HG03442 (cell line): ENCODE measurements around the gene PHACTR1.

Source experiments
- ATAC-seq: cut with Tn5 transposase; IDR thresholded peaks from one replicate; pipeline ENCODE4 v1.9.1; 2021; ENCODE audit warnings: mild to moderate bottlenecking, moderate library complexity; ENCODE audit not compliant: unreplicated experiment

PHACTR1 gene

GRCh38 chr6:12892151-12892550, 175.6 kb downstream of the PHACTR1 start:
- no peak for ATAC-seq

DNA sequence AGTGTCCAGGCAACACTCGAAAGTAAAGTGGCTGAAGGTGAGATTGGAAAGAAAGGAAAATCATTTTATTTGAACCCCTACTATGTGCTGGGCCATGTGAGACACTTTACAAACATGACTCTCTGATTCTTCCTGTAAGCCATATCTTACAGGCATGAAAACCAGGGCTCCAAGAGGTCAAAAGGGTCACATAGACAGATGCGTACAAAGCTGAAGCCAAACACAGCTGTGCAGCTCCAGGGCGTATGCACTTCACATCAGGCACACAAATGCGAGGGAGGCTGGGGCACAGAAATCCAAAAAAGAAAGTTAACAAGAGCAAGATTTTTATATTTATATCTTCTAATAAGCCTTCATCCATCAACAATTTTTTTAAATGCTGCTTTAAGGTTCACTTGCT, 176.5 kb downstream of the PHACTR1 start:
- no peak for ATAC-seq

GRCh38 chr6:12895721-12896120, 179.2 kb downstream of the PHACTR1 start:
- ATAC-seq, result no peak

DNA sequence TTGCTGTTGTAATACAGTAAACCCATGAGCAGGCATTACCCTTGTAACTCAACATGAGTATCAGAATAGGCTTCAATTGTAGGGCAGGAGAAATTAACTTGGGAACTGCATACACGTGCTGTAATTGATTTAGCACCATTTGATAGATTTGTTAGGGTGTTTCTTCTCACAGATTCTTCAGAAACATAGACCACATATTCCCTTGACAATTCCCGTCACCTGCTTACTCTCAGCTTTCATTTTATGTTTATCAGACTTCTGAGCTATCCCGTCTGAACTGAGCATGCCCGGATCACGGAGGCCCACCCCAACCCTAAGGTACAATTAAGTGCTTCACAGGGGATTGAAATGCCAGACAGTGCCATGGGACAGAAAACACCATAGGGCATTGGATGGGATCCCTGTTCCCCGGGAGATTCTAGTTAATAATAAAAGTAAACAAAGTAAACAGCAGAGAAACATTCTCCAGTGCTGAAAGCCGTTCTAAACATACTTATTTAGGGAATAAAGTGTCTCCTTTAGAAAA, 179.7 kb downstream of the PHACTR1 start:
- no peak for ATAC-seq

DNA sequence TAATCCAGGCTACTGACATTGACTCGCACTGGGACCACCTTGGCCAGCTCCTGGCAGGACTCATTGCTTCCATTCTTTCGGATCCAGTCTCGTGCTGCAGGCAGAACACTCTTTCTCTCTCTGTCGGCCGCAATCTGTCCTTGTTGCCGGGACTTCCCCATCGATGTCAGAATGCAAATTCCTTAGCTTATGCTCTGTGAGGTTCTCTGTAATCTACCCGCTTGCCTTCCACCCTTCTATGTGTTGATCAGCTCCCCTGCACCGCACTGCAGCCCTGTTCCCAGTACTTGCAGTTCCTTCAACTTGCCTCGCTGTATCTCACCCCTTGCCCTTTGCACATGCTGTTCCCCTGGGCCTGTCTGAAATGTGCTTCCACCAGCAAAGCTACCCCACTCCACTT, 182.0 kb downstream of the PHACTR1 start:
- no peak for ATAC-seq

GRCh38 chr6:12899046-12899833, 182.7 kb downstream of the PHACTR1 start:
- ATAC-seq, result no peak

DNA sequence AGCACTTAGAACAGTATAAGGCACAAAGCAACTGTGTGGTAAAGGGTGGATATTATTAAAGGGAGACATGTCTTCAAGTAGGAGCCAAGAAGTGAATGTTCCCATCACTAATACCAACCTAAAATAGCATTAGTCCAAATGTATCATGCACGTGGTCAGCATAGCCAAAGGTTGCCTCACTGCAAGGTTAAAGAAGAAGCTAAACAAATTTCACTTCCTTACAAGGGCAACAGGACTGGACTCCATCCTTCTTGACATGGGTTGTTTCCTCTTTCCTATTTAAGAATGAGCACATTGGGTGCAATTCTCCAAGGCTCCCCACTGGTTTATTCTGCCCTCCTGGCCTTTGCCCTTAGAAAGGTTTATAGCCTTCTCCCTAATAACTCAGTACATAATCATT, 186.7 kb downstream of the PHACTR1 start:
- no peak for ATAC-seq

DNA sequence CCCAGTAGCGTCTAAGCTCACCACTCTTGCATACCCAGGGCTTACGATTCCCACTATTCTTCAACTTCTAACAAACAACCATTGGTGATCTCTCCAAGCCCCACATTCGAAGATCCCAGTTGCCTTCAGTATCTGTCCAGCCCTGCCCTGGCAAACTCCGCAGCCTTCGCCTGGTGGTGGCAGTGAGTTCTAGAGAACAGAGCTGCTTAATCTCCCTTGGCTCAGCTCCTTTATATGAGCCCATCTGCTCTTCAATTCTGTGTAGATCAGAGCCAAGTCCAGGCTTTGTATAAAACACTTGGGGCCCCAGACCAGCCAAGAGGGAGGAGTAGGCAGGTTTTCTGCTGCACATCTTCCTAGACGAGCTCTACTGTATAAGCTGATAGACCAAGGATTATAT, 193.3 kb downstream of the PHACTR1 start:
- no peak for ATAC-seq

DNA sequence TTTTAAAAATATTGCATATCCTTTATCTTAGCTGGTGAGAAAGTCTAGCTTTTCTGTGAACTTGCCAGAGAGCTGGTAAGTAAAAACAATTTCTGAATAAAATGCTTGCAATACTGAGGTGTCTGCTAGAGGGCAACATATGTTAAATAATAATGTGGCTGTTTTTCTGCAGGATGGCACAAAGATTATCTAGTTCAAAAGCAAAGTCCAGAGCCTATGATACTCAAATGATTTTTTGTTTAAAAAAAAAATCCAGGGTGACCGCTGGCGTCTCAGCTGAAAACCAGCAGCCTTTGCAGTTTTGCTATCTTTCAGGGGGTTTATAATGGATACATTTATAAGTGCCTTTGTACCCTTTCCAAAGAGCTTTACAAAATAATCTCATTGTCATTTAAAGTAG, 194.9 kb downstream of the PHACTR1 start:
- ATAC-seq, result no peak

- no peak for ATAC-seq
Observed at GRCh38 chr6:12913201-12913600, 196.6 kb downstream of the PHACTR1 start.

- ATAC-seq, result no peak
Observed at GRCh38 chr6:12916006-12916405, 199.4 kb downstream of the PHACTR1 start.

GRCh38 chr6:12916420-12917136, 200.0 kb downstream of the PHACTR1 start:
- ATAC-seq, result no peak

GRCh38 chr6:12921467-12921866, 204.9 kb downstream of the PHACTR1 start:
- no peak for ATAC-seq

DNA sequence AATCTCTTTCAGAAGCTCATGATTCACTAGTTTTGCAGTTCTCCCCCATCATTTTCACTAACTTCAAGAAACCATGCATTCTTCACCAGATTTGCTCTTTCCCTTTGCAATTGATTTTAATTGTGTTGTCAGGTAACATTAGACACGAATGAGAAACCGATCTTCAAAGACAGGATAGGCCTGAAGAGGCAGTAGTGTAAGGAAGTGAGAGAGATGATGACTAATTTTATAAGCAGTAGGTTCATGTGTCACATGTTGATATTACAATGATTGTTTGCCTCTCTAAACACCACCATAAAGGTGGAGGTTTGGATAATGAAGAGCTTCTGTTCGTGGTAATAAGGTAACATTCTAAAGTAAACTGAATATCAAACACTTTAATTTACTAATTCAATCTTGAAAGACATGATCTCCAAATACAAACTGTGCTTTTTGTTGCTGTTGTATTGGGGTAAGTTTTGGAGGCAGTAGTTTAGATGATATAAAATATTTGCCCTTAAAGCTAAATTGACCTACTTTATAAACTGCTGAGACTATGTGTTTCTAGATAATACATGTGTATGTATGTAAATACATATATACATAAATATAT, 207.2 kb downstream of the PHACTR1 start:
- ATAC-seq, result no peak

DNA sequence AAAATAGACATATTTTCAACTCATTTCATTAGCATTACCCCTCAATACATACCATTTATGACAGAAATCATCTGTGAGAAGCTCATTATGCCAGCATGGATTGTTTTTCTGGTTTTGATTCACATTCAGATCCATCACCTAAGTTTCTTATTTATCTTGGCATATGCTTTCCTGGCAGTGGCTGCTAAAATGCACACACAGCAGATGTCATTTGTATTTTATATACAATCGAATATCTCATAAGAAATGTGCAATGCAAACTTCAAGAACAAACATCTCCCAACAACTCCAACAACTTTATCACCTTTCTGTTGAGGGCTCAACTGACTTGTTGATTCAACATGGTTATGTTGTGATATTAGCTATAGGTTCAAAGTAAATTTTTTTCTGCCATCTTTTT, 208.3 kb downstream of the PHACTR1 start:
- no peak for ATAC-seq

DNA sequence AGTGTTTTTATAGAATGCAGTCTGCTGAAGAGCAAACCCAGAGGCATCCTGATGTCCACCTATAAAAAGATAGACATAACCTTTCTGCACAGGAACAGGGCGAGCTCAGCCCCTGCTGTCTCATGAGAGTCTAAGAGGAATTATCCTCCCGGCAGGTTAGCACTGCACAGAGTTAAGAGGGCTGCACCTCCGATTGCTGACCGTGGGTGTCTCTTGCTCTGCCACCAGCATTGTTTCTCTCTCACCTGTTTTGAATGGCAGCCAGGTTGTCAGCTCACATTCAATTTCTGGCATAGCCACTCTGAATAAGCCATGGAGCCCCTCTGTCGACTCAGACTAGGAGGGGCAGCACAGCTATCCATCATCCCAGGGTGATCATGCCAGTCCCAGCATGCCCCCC, 211.2 kb downstream of the PHACTR1 start:
- ATAC-seq, result no peak

- no peak for ATAC-seq
Observed at GRCh38 chr6:12929678-12930077, 213.1 kb downstream of the PHACTR1 start.

GRCh38 chr6:12931639-12932038, 215.1 kb downstream of the PHACTR1 start:
- ATAC-seq, result no peak

- no peak for ATAC-seq
Observed at GRCh38 chr6:12935637-12936036, 219.1 kb downstream of the PHACTR1 start.

- no peak for ATAC-seq
Observed at GRCh38 chr6:12937971-12938370, 221.4 kb downstream of the PHACTR1 start.

DNA sequence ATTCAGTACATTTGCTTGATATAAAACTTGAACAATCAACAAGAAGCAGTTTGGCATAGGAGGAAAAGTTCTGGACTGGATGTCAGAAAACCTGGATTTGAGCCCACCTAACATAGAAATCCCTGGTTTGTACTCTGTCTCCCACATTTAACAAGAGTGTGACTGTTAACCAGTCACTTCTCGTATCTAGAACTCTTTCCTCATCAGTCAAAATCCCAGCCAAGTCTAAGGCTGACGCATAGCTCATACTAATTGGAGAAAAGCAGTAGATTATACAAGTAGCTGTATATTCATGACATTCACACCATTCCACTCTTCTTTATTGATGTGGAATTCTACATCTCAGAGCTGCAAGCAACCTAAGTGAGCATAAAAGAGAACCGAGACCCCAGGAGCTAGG, 222.7 kb downstream of the PHACTR1 start:
- no peak for ATAC-seq

- no peak for ATAC-seq
Observed at GRCh38 chr6:12941422-12941821, 224.9 kb downstream of the PHACTR1 start.
